HG03558 (cell line): ENCODE data around the gene CAND1.
"Not testable (repeated sequence)": the region's sequence is repeated elsewhere in the genome, so short reads cannot be mapped to it uniquely, and the experiment has no call there.

Source experiments
- ATAC-seq: cut with Tn5 transposase; IDR thresholded peaks from one replicate; pipeline ENCODE4 v1.9.1; 2021; ENCODE audit warnings: moderate number of reproducible peaks; ENCODE audit not compliant: unreplicated experiment; ENCODE audit errors: extremely low read depth

CAND1 gene

DNA sequence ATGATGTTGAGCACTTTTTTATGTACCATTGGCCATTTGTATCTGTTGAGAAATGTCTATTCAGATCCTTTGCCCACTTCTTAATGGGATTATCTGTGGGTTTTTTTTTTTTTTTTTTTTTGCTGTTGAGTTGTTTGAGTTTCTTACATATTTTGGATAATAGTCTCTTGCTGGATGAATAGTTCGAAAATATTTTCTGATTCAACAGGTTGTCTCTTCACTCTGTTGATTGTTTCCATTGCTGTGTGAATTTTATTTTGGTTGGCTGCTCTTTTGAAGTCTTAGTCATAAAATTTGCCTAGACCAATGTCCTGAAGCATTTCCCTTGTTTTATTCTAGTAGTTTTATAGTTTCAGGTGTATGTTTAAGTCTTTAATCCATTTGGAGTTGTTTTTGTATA lies 64.5 kb downstream of the CAND1 start:
- ATAC-seq = no peak

DNA sequence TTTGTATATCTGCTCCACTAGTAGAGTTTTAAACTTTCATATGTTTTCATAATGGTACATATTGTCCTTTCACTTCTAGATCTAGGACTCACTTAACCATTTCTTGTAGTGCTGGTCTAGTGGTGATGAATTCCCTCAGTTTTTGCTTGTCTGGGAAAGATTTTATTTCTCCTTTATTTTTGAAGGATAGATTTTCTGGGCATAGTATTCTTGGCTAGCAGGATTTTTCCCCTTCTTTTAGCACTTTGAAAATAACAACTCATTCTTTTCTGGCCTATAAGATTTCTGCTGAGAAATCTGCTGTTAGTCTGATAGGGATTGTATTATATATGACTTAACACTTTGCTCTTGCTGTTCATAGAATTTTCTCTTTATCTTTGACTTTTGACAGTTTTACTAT lies 69.3 kb downstream of the CAND1 start:
- ATAC-seq = no peak

- no peak for ATAC-seq
Measured at GRCh38 chr12:67339530-67339929, 70.4 kb downstream of the CAND1 start.

GRCh38 chr12:67341086-67341485 lies 71.9 kb downstream of the CAND1 start:
- ATAC-seq = not testable (repeated sequence)

GRCh38 chr12:67344979-67345710 lies 76.0 kb downstream of the CAND1 start:
- ATAC-seq = no peak

GRCh38 chr12:67348683-67349082 lies 79.5 kb downstream of the CAND1 start:
- ATAC-seq = no peak

DNA sequence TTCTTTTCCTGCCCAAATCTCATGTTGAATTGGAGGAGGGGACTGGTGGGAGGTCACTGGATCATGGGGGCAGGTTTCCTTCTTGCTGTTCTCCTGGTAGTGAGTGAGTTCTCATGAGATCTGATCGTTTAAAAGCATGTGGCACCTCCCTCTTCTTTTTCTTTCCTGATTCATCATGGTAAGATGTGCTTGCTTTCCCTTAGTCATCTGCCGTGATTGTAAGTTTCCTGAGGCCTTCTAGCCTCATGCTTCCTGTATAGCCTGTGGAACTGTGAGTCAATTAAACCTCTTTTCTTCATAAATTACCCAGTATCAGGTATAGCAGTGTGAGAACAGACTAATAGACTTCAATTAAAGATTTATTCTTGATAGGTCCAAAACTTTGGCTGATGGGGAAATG lies 83.5 kb downstream of the CAND1 start:
- ATAC-seq = no peak

- ATAC-seq = no peak
Measured at GRCh38 chr12:67354322-67354721, 85.2 kb downstream of the CAND1 start.

- ATAC-seq = no peak
Measured at GRCh38 chr12:67354966-67355365, 85.8 kb downstream of the CAND1 start.

DNA sequence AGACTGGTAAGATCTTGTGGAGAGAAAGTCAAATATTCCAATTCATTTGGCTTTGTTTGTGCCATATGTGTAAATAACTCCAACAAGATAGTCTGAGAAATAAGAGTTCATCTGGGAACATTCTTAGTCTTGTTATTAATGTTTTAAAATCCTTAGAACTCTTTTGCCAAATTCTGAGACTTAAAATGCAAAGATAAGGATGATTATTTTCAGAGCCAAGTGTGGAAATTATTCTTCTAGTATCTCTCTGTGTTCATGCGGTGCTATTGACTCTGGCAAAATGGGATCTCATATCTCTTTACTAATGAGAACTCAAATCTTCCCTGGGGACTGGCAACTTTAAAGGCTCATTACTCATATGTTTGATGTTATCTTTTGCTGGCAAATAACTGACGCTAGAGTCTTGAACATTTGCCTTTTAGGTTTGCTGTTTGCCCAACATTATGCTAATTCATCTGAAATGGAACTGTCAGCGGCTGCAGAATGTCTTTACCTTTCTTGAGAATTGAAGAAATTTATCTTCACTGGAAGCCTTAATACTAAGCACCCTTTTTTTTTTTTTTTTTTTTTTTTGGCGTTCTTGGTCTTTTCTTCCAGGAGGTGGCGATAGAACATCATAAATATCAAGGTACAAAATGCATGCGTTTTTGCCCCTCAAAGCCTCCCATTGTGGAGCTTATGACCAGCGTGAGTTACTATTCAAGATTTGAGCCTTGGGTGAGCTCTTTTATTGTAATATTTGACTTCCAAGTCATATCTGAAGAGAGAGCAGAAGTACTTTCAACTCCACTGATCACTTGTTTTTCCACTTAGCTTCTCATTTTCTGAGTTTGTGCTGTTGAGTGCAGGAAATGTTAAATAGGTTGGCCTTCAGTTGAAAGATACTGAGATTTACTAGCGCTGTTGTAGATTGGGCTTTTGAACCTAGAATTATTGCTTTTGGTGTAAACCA lies 86.5 kb downstream of the CAND1 start:
- peak; percentile 46 for ATAC-seq

- no peak for ATAC-seq
Measured at GRCh38 chr12:67356380-67356774, 87.2 kb downstream of the CAND1 start.

GRCh38 chr12:67357376-67358125 lies 88.4 kb downstream of the CAND1 start:
- ATAC-seq = no peak

GRCh38 chr12:67358781-67359338 lies 89.7 kb downstream of the CAND1 start:
- no peak for ATAC-seq

GRCh38 chr12:67362526-67362925 lies 93.4 kb downstream of the CAND1 start:
- ATAC-seq = no peak

GRCh38 chr12:67364228-67364627 lies 95.1 kb downstream of the CAND1 start:
- ATAC-seq = no peak

- ATAC-seq = no peak
Measured at GRCh38 chr12:67365131-67365530, 96.0 kb downstream of the CAND1 start.

DNA sequence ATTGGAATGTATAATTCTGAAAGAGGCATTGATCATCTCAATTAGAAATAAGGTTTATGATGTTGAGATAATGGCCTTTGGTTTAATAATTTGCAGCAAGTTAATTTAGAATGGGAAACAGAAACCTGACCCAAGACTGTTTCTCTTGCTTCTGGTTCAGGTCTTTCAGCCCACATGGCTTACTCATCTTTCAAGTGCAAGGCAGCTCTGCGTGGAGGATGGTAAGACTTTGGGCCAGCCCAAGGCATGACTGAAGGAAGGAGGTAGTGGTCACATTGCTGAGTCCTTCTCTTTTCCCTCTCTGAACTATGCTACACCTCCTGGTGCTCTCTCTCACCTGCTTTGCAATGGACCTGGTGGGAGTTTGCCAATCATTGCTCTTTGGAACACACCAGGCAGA lies 98.7 kb downstream of the CAND1 start:
- ATAC-seq = no peak
